Measurements from ENCODE around the gene SAMD9L. TPM values are rescaled to one million over a fixed set of nuclear protein-coding genes. Genes with fewer than 3 reads are reported as not detected.

The SAMD9L gene
- polyA plus RNA-seq, 1 donor (not counting 4 experiments of a cell fraction or from before 2014, with no cell fraction given): 6.5 TPM

DNA sequence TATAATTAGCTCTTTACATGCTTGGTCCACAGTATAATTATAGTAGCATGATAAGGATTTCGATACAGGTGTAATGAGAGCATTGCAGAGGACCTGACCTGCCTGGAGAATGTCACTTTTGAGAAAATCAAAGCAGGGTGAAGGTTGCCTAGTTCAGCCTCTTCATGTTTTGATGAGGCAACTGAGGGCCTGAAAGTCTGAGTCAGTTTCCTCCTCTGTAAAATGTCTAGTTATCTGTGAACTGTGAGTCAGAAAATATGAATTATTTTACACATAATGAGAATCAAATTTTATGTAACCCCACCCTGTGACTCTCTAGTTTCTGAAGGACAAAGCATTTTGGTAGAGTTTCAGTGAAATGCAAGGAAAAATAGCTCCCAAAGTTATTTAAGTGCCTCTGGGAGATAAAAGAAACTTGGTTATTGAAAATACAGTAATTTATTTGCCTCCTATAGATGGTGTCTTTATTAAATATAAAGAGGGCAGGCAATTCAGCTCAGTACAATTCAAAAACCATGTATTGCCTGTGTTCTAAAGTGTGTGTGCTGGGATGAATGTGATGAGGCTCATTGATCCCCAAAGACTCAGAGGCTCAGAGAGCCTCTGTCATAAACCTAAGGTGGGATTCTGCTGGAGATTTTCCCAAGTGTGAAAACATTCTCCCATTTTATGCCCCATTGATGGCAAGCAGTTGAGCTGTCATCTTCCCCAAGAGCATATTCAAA is 37.3 kb upstream of the SAMD9L start:
- Histone ChIP-seq H3K4me3 (ENCODE audit: control insufficient read depth in 2 of 3, extremely low read depth in 1 of 3, insufficient read depth in 2 of 3, low read depth in 1 of 3, low read length in 3 of 3) (no peak overlapping the region), H3K4me1 (ENCODE audit: control insufficient read depth, extremely low read depth, insufficient read depth, low read length) (peaks cover 18% of the 10 kb centered on the region), H3K4me2 (ENCODE audit: control insufficient read depth, extremely low read depth, insufficient read depth, low read depth, low read length) (peak overlapping the region; percentile 41), H3K9ac (ENCODE audit: control insufficient read depth, extremely low read depth, insufficient read depth, low read length) (no peak overlapping the region), H3K9me1 (ENCODE audit: control insufficient read depth, extremely low read depth, insufficient read depth, low read length) (no peaks in the 10 kb centered on the region), H3K9me3 (ENCODE audit: control insufficient read depth, low read depth, low read length) (no peaks in the 10 kb centered on the region), H4K20me1 (ENCODE audit: control insufficient read depth, extremely low read depth, insufficient read depth, low read length) (no peaks in the 10 kb centered on the region), H3K27ac (ENCODE audit: control insufficient read depth, insufficient read depth, low read length) (peak overlapping the region; percentile 55), H2AFZ (ENCODE audit: control insufficient read depth, low read length) (no peak overlapping the region), H3K36me3 (ENCODE audit: control insufficient read depth in 2 of 2, extremely low read depth in 1 of 2, insufficient read depth in 2 of 2, low read length in 2 of 2) (no peaks in the 10 kb centered on the region), H3K27me3 (ENCODE audit: control insufficient read depth, extremely low read depth, insufficient read depth, low read length) (peaks cover 4% of the 10 kb centered on the region), H3K79me2 (ENCODE audit: control insufficient read depth, insufficient read depth, low read length) (no peaks in the 10 kb centered on the region)
- TF ChIP-seq, protein P1, sequence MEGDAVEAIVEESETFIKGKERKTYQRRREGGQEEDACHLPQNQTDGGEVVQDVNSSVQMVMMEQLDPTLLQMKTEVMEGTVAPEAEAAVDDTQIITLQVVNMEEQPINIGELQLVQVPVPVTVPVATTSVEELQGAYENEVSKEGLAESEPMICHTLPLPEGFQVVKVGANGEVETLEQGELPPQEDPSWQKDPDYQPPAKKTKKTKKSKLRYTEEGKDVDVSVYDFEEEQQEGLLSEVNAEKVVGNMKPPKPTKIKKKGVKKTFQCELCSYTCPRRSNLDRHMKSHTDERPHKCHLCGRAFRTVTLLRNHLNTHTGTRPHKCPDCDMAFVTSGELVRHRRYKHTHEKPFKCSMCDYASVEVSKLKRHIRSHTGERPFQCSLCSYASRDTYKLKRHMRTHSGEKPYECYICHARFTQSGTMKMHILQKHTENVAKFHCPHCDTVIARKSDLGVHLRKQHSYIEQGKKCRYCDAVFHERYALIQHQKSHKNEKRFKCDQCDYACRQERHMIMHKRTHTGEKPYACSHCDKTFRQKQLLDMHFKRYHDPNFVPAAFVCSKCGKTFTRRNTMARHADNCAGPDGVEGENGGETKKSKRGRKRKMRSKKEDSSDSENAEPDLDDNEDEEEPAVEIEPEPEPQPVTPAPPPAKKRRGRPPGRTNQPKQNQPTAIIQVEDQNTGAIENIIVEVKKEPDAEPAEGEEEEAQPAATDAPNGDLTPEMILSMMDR (optimal IDR thresholded peaks at IDR 0.05 in 1 of 3, IDR thresholded peaks at IDR 0.05 in 1 of 3, conservative IDR thresholded peaks at IDR 0.05 in 1 of 3; ENCODE audit: extremely low read depth in 1 of 3, insufficient read depth in 2 of 3, low read length in 3 of 3): no peak
- no peak for TF ChIP-seq EZH2 (IDR thresholded peaks at IDR 0.05; ENCODE audit: low read length)
- dilution Hi-C loops (cut with MboI; ENCODE audit: extremely low pct_ligation_motif_present, low sequenced_read_pairs): no loop called here
- DNase-seq (ENCODE audit: low read depth, low spot score) (peak; percentile 1), FAIRE-seq (peak; percentile 77)

DNA sequence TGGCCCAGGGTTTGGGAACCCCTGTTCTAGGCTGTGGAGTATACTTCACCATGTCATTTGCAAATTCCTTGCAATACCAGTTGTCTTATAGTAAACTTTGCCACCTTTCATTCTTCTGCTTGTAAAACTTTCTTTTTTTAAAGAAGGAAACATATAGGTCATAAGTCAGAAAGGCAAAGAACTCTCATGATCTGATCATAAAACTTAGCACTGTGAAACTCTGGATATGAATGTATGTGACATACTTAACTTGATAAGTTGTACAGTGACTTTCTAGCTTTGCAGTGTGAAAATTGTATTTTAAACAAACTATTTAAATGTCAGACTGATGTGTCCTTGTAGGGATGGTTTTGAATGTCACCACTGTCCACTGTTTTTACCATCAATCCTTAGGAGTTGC is 31.0 kb upstream of the SAMD9L start:
- Histone ChIP-seq H3K9me1 (ENCODE audit: control insufficient read depth, extremely low read depth, insufficient read depth, low read length) (no peaks in the 10 kb centered on the region), H3K27me3 (ENCODE audit: control insufficient read depth, extremely low read depth, insufficient read depth, low read length) (peaks cover 3% of the 10 kb centered on the region), H4K20me1 (ENCODE audit: control insufficient read depth, extremely low read depth, insufficient read depth, low read length) (no peaks in the 10 kb centered on the region), H3K4me2 (ENCODE audit: control insufficient read depth, extremely low read depth, insufficient read depth, low read depth, low read length) (no peak overlapping the region), H3K4me1 (ENCODE audit: control insufficient read depth, extremely low read depth, insufficient read depth, low read length) (no peaks in the 10 kb centered on the region), H3K36me3 (ENCODE audit: control insufficient read depth in 2 of 2, extremely low read depth in 1 of 2, insufficient read depth in 2 of 2, low read length in 2 of 2) (no peaks in the 10 kb centered on the region), H3K27ac (ENCODE audit: control insufficient read depth, insufficient read depth, low read length) (no peak overlapping the region), H3K9ac (ENCODE audit: control insufficient read depth, extremely low read depth, insufficient read depth, low read length) (no peak overlapping the region), H2AFZ (ENCODE audit: control insufficient read depth, low read length) (no peak overlapping the region), H3K4me3 (ENCODE audit: control insufficient read depth in 2 of 3, extremely low read depth in 1 of 3, insufficient read depth in 2 of 3, low read depth in 1 of 3, low read length in 3 of 3) (no peak overlapping the region), H3K9me3 (ENCODE audit: control insufficient read depth, low read depth, low read length) (no peaks in the 10 kb centered on the region), H3K79me2 (ENCODE audit: control insufficient read depth, insufficient read depth, low read length) (no peaks in the 10 kb centered on the region)
- DNase-seq (ENCODE audit: low read depth, low spot score): no peak
- dilution Hi-C loops (cut with MboI; ENCODE audit: extremely low pct_ligation_motif_present, low sequenced_read_pairs): no loop called here
- no peak for TF ChIP-seq EZH2 (IDR thresholded peaks at IDR 0.05; ENCODE audit: low read length)
- TF ChIP-seq, protein P1 (optimal IDR thresholded peaks at IDR 0.05 in 1 of 3, IDR thresholded peaks at IDR 0.05 in 1 of 3, conservative IDR thresholded peaks at IDR 0.05 in 1 of 3; ENCODE audit: extremely low read depth in 1 of 3, insufficient read depth in 2 of 3, low read length in 3 of 3): no peak
- no peak for FAIRE-seq
